Activated CD8-positive, alpha-beta memory T cell treated with anti-CD3 and anti-CD28 coated beads, Interleukin-2, amount 50 U/mL, for 24 hours (primary cell): ENCODE data around the gene IFI44L.

ENCODE experiments used
- DNase-seq: peaks from one replicate; pipeline ENCODE4 v3.0.0-alpha.2; 2020; ENCODE audit errors: extremely low read depth

Gene IFI44L

DNA sequence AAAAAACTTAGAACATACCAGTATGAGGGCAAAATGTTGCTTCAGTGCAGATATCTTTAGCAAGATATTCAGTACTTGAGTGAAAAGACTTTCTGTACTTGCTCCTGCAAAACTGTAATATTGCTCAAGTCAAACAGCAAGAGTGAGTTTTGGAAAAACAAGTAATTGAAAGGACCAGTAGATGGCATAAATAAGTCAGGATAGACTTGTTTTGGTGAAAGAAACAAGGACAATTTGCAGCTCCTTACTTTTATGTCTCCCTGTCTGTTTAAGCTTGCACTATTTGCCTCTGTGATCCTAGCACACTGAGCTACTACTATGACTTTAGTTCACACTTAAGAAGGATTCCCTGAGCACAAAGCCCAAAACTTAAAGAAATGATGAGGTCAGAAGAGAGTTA, 68.4 kb downstream of the IFI44L start:
- DNase-seq: no peak

DNA sequence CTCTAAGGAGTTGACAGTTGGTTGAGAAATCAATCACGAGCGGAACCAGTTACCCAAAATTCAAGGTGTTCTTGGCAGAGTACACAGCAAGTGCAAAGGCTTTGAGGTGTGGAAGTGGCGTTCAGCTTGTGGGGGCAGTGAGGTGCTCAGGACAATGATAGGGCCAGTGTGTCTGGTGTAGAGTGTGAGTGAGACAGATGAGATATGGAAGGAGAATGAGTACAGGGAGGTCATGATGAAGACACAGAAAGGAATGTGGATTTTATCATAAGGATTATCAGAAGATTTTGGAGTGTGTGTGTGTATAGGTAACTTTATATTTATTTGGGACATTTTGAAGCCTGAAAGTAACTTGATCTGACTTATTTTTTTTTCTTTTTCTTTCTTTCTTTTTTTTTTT, 70.3 kb downstream of the IFI44L start:
- DNase-seq: no peak

DNA sequence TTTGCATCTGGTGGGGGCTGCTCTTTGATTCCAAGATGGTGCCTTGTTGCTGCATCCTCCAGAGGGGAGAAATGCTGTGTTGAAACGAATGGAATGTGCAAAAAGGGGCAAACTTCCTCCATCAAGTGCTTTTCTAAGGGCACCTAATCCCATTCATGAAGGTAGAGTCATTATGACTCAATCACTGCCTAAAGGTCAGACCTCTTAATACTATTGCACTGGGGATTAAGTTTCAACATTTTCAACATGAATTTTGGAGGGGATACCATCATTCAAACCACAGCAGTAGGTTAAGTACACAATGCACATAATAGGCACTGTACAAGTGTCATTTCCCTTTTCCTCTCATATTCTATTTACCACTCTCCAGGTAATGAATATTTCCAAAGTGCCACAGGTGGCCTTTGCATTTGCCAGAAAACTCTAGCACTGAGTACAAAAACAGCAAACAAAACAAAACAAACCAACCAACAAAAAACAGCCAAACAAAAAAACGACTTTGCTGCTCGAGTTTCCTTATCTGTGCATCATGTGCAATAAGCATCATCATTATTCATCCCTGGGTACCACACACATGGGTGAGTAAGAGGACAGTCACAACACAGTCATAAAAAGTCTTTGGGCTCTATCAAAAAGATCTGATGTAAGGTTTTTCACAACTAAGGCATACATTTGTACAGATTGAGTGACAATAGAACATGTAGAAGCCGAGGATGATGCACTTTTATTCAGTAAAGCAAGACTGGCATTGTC, 71.9 kb downstream of the IFI44L start:
- no peak for DNase-seq
